GM18909 (cell line): ENCODE results near the gene MAP1LC3A.

ENCODE experiments used
- ATAC-seq: cut with Tn5 transposase; IDR thresholded peaks from one replicate; pipeline ENCODE4 v1.9.1; 2021; ENCODE audit warnings: mild to moderate bottlenecking; ENCODE audit not compliant: unreplicated experiment, poor library complexity

MAP1LC3A gene

DNA sequence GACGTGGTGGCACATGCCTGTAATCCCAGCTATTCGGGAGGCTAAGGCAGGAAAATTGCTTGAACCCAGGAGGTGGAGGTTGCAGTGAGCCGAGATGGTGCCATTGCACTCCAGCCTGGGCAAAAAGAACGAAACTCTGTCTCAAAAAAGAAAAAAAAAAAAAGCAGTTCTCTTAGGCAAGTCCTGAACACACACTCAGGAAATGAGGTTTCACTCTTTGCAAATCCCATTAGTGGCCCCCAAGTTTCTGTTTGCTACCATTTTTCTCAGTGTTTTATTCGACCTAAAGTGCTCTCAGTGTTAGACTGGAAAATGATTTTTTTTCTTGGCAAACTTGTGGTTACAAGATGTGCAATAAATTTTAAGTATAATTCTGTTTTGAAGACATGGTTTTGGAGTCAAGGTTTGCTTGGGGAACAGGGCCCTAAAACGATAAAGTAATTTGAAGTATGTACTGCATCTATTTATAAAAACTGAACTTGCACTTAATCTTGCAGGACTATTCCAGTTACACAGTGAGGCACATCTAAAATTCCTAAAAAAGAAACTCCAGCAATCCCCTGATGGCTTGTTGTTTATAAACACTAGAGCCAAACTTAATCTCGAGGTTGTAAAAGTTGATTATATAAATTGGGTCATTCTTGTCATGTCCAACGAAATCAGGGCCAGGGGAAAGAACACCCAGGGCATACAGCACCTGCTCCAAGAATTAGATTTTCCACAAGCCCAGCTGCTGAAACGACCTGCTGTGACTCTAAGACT is 42.6 kb downstream of the MAP1LC3A start:
- ATAC-seq, result no peak

DNA sequence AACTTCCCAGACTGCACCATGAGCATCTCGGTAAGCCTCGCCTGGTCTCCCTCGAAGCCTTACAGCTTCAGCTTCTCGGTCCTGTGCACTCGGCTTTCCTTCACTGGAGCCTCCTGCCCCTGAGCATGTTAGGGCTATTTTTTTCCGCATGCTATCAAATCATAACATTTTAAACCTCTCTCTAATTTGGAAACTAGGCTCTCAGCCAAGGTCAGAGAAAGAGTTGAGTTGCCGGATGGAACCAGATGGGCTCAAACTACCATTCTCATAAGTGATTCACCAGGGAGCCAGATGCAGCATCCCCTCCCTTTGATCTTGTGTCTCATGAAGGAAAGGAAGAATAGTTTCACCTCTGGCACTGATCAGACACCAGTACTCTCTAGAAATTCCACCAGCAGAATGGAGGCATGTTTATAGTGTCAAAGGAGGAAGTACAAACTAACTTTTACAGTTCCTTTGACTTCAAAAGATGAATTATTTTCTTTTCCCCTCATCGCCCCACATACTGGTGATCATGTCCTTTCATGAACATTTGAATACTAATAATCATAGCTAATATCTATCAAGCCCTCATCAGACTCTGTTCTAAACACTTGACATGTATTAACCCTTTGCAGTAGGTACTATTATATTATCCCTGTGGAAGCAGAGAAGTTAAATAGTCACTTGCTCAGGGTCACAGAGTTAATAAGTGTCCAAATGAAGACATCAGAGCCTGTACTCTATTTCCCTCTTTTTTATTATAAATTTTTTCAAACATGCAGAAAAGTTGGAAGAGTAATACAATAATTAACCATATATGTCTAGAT is 46.7 kb downstream of the MAP1LC3A start:
- ATAC-seq, result no peak

DNA sequence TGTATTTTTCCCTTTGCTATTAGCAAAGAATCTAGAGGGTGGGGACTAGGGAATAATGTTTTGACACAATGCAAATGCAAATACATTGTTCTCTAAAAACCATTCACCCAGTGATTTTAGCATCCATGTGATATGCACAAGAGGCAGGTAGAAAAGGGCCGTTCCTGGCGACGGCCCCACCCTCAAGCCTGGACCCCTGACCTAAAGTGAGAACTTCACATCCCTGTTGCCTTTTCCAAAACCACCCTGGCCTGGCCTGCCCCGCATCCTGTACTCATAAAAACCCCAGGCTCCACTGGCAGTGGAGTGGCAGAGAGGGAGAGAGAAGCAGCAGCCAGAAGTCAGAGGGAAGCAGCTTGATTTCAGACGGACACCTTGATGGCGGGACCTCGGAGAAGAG is 48.5 kb downstream of the MAP1LC3A start:
- no peak for ATAC-seq
